HepG2 (cell line): Measurements from ENCODE around the gene LITAFD. TPM values are rescaled to one million over a fixed set of nuclear protein-coding genes. Genes with fewer than 3 reads are reported as not detected.
A peak's percentile ranks its signal among the peaks of the same experiment; 100 is the strongest.

Source experiments
- ATAC-seq: fragments of 200-7000 bp; cut with Tn5 transposase; 3 replicates; pipeline ENCODE4 v1.9.1; 2020; ENCODE audit warnings: mild to moderate bottlenecking, moderate library complexity
- BruUV-seq: library from RNA; stranded (reverse); fragments of 400-500 nt; replicated peaks from 2 replicates; lab custom pipeline; 2021; lab: Mats Ljungman, UMichigan
- CTCF ChIA-PET: fragments of 300-600 bp; formaldehyde crosslinking; extraction: SDS; loops from one replicate; lab custom pipeline; 2021; ENCODE audit warnings: low total read pairs, inconsistent platforms, low intra/inter-chr PET ratio; lab: Yijun Ruan, JAX
- POLR2A ChIA-PET: fragments of 350-600 bp; sonication (Branson Sonifier 250); formaldehyde crosslinking; loops from one replicate; lab custom pipeline; 2020; ENCODE audit warnings: antibody characterized with exemption, inconsistent platforms; lab: Yijun Ruan, JAX
- DNase-seq: peaks from one replicate; pipeline ENCODE4 v3.0.0-alpha.2; 2015; ENCODE audit warnings: low spot score
- FAIRE-seq: peaks from 3 replicates; lab custom pipeline; 2011; peaks lifted over from hg19 to GRCh38; lab: Jason Lieb, UNC
- H2AFZ ChIP-seq: one replicate; pipeline ENCODE4 v1.6.1; 2011; ENCODE audit warnings: low read length, inconsistent platforms
- H3K27ac ChIP-seq: fragments of 300-600 bp; 3 replicates; pipeline ENCODE4 v1.8.0; 2011; ENCODE audit warnings: mixed run types, mild to moderate bottlenecking, mixed read lengths, low read length, inconsistent platforms; ENCODE audit not compliant: insufficient read depth; ENCODE audit errors: extremely low read length
- H3K27me3 ChIP-seq, 2 experiments: fragments of 200-600 bp in 1 of 2; 2 replicates in 1 of 2; 3 replicates in 1 of 2; pipeline versions ENCODE4 v1.6.0 to v1.8.0; 2011; ENCODE audit warnings: low read length in 2 of 2, mild to moderate bottlenecking in 2 of 2, moderate library complexity in 2 of 2, inconsistent platforms in 1 of 2; ENCODE audit not compliant: insufficient read depth in 2 of 2, control insufficient read depth in 1 of 2
- H3K36me3 ChIP-seq, 2 experiments: fragments of 200-600 bp in 1 of 2; replicated peaks in 1 of 2; 2 replicates in 1 of 2; 3 replicates in 1 of 2; pipeline versions ENCODE4 v1.5.1 to v1.8.0; 2011; ENCODE audit warnings: low read length in 2 of 2, inconsistent platforms in 1 of 2; ENCODE audit not compliant: insufficient read depth in 2 of 2, control insufficient read depth in 1 of 2
- H3K4me1 ChIP-seq: 2 replicates; pipeline ENCODE4 v1.5.1; 2012; ENCODE audit warnings: low read length, inconsistent platforms; ENCODE audit not compliant: insufficient read depth
- H3K4me2 ChIP-seq: 2 replicates; pipeline ENCODE4 v1.6.0; 2011; ENCODE audit warnings: low read depth, low read length, inconsistent platforms
- H3K4me3 ChIP-seq, 3 experiments: fragments of 200-600 bp in 1 of 3; sonication (generic), shearing (Covaris generic) in 1 of 3; replicated peaks in 1 of 3; 2 replicates each; pipeline ENCODE4 v1.5.1; 2011 to 2016; ENCODE audit warnings: low read length in 3 of 3, inconsistent platforms in 2 of 3, low read depth in 2 of 3, mild to moderate bottlenecking in 2 of 3, control low read depth in 1 of 3, mixed read lengths in 1 of 3; ENCODE audit not compliant: insufficient read depth in 1 of 3
- H3K79me2 ChIP-seq: one replicate; pipeline ENCODE4 v1.6.1; 2011; ENCODE audit warnings: low read length, inconsistent platforms; ENCODE audit not compliant: insufficient read depth
- H3K9ac ChIP-seq: 2 replicates; pipeline ENCODE4 v1.6.0; 2011; ENCODE audit warnings: mild to moderate bottlenecking, low read depth, low read length, inconsistent platforms; ENCODE audit not compliant: insufficient read depth
- H3K9me3 ChIP-seq: 2 replicates; pipeline ENCODE4 v1.5.1; 2012; ENCODE audit warnings: mild to moderate bottlenecking, low read length
- H4K20me1 ChIP-seq: 2 replicates; pipeline ENCODE4 v1.6.0; 2011; ENCODE audit warnings: inconsistent platforms, mild to moderate bottlenecking, low read length, moderate library complexity; ENCODE audit not compliant: insufficient read depth
- BRCA1 ChIP-seq: sonication (generic); formaldehyde crosslinking; IDR thresholded peaks from 2 replicates; pipeline ENCODE4 v1.4.0; 2020; ENCODE audit warnings: missing genetic modification reagents
- BRF2 ChIP-seq: sonication (generic); formaldehyde crosslinking; IDR thresholded peaks from 2 replicates; pipeline ENCODE4 v1.8.1; 2022; ENCODE audit warnings: mild to moderate bottlenecking, missing genetic modification reagents
- CHD2 ChIP-seq: IDR thresholded peaks from 2 replicates; pipeline ENCODE4 v1.6.1; 2011; ENCODE audit warnings: low read depth, low read length, improper control_type of control experiment
- CHD4 ChIP-seq: fragments of 200-600 bp; sonication (generic); IDR thresholded peaks from 2 replicates; pipeline ENCODE4 v1.7.0; 2017; ENCODE audit warnings: mild to moderate bottlenecking, low read length, borderline replicate concordance
- FIP1L1 ChIP-seq: fragments of 200-400 bp; formaldehyde crosslinking; IDR thresholded peaks from 2 replicates; pipeline ENCODE4 v1.6.1; 2018; ENCODE audit warnings: low read depth, mild to moderate bottlenecking, low read length, moderate library complexity, borderline replicate concordance; ENCODE audit not compliant: insufficient read depth
- GPN1 ChIP-seq: sonication (generic); formaldehyde crosslinking; IDR thresholded peaks from 2 replicates; pipeline ENCODE4 v1.5.1; 2020; ENCODE audit warnings: missing genetic modification reagents, borderline replicate concordance
- HNRNPL ChIP-seq: fragments of 200-400 bp; formaldehyde crosslinking; IDR thresholded peaks from 2 replicates; pipeline ENCODE4 v1.6.1; 2017; ENCODE audit warnings: mild to moderate bottlenecking, low read depth, low read length
- MXD1 ChIP-seq: sonication (generic); formaldehyde crosslinking; IDR thresholded peaks from 2 replicates; pipeline ENCODE4 v1.4.0; 2020; ENCODE audit warnings: mild to moderate bottlenecking, missing genetic modification reagents
- PAF1 ChIP-seq: IDR thresholded peaks from 2 replicates; pipeline ENCODE4 v1.6.1; 2016; ENCODE audit warnings: missing genetic modification reagents, missing compliant biosample characterization
- PHF20 ChIP-seq: sonication (generic); formaldehyde crosslinking; IDR thresholded peaks from 2 replicates; pipeline ENCODE4 v1.5.0; 2020; ENCODE audit warnings: mild to moderate bottlenecking, missing genetic modification reagents
- PLSCR1 ChIP-seq: sonication (generic); formaldehyde crosslinking; IDR thresholded peaks from 2 replicates; pipeline ENCODE4 v1.5.0; 2020; ENCODE audit warnings: missing genetic modification reagents, mild to moderate bottlenecking, borderline replicate concordance
- SALL1 ChIP-seq: sonication (generic); formaldehyde crosslinking; IDR thresholded peaks from 2 replicates; pipeline ENCODE4 v1.8.0; 2022; ENCODE audit warnings: mild to moderate bottlenecking, missing genetic modification reagents
- TFDP1 ChIP-seq: IDR thresholded peaks from 2 replicates; pipeline ENCODE4 v1.6.1; 2016; ENCODE audit warnings: missing compliant biosample characterization, missing genetic modification reagents, borderline replicate concordance
- ZNF20 ChIP-seq: sonication (generic); formaldehyde crosslinking; IDR thresholded peaks from 2 replicates; pipeline ENCODE4 v1.4.0; 2020; ENCODE audit warnings: mild to moderate bottlenecking, moderate library complexity, missing genetic modification reagents
- ZNF335 ChIP-seq: sonication (generic); formaldehyde crosslinking; IDR thresholded peaks from 2 replicates; pipeline ENCODE4 v1.4.0; 2020; ENCODE audit warnings: missing genetic modification reagents
- ZNF33A ChIP-seq: sonication (generic); formaldehyde crosslinking; IDR thresholded peaks from 2 replicates; pipeline ENCODE4 v1.5.1; 2020; ENCODE audit warnings: missing genetic modification reagents, mild to moderate bottlenecking, moderate library complexity, borderline replicate concordance
- ZNF501 ChIP-seq: sonication (generic); formaldehyde crosslinking; IDR thresholded peaks from 2 replicates; pipeline ENCODE4 v1.5.1; 2020; ENCODE audit warnings: mild to moderate bottlenecking, moderate library complexity, missing genetic modification reagents
- ZNF543 ChIP-seq: sonication (generic); formaldehyde crosslinking; IDR thresholded peaks from 2 replicates; pipeline ENCODE4 v1.4.0; 2020; ENCODE audit warnings: mild to moderate bottlenecking, missing genetic modification reagents
- ZNF558 ChIP-seq: sonication (generic); formaldehyde crosslinking; IDR thresholded peaks from 2 replicates; pipeline ENCODE4 v1.9.0; 2022; ENCODE audit warnings: mild to moderate bottlenecking, missing genetic modification reagents, borderline replicate concordance
- WGBS: methylation state at CpG from one replicate; pipeline ENCODE4 v1.1.6; 2017; ENCODE audit warnings: low lambda C conversion rate; 5-methylcytosine and 5-hydroxymethylcytosine counted together
- in situ Hi-C: cut with HindIII; loops from 2 replicates; pipeline ENCODE4 v1.10.0; 2017; ENCODE audit warnings: low pct_unique_long_range_greater_than_20kb; ENCODE audit not compliant: extremely low pct_ligation_motif_present
- intact Hi-C: fragments of 100-400 bp; cut with micrococcal nuclease; formaldehyde crosslinking; loops from one replicate; pipeline ENCODE4 v1.10.0; 2022; ENCODE audit not compliant: unreplicated experiment
- polyA plus RNA-seq, 8 experiments: library from polyadenylated mRNA; depleted of rRNA in 3 of 8; stranded (reverse) in 7 of 8; unstranded in 1 of 8; fragments of >200 nt; fragmentation: Illumina TruSeq in 4 of 8; extraction: Trizol in 4 of 8; gene quantifications; 2 replicates each; pipeline versions ENCODE4 v1.2.1 to v1.2.3, GENCODE V29; 2011 to 2016; ENCODE audit warnings: low read depth in 4 of 8, missing spikeins in 1 of 8, mixed read lengths in 1 of 8; ENCODE audit not compliant: insufficient read depth in 1 of 8
- total RNA-seq, 5 experiments: library from RNA; depleted of rRNA; stranded (reverse); fragments of >200 nt; fragmentation: Illumina TruSeq; extraction: Trizol; gene quantifications; 2 replicates each; pipeline ENCODE4 v1.2.3, GENCODE V29; 2016; ENCODE audit warnings: low read depth in 1 of 5

LITAFD gene
- total and polyA plus RNA-seq, 2 of the 13 experiments (the other 11 are each of a cell fraction or from before 2014, with no cell fraction given) = not detected

GRCh38 chr16:8889893-8890548, 7.9 kb downstream of the LITAFD start:
- no peak for ATAC-seq
- Histone ChIP-seq H3K4me3 (no peak overlapping the region), H3K27me3 (no peaks in the 10 kb centered on the region), H3K9ac (no peak overlapping the region), H2AFZ (no peak overlapping the region), H3K27ac (no peak overlapping the region), H3K4me2 (no peak overlapping the region), H3K4me1 (peaks cover 18% of the 10 kb centered on the region), H3K36me3 (peaks cover 43 to 45% of the 10 kb centered on the region in 2 experiments), H3K79me2 (no peaks in the 10 kb centered on the region), H4K20me1 (no peaks in the 10 kb centered on the region), H3K9me3 (no peaks in the 10 kb centered on the region)
- intact Hi-C loops (no loop called here), in situ Hi-C loops (loop anchor here (25.0 kb wide), 1 partner anchor 228 kb away; the partner anchor contains the start of gene ABAT)
- BruUV-seq = no TSS peak
- CTCF ChIA-PET = no interaction called here
- FAIRE-seq = no peak
- POLR2A ChIA-PET = interaction anchor here (1.7 to 14.5 kb wide), 2 partner anchors 22 to 119 kb away, joined by 4 to 235 read pairs; partner anchors contain the start of gene CARHSP1
- WGBS = 93% methylated on average over 14 of the region's 14 CpGs
- no peak for DNase-seq
- TF ChIP-seq ZNF20 = no peak
- no peak for TF ChIP-seq MXD1 (CRISPR knock-in tag)
- TF ChIP-seq TFDP1 (CRISPR knock-in tag) = no peak
- 0 out of 2 replicates have a peak, but pooled peaks have one; percentile 13 for TF ChIP-seq ZNF543 (CRISPR knock-in tag)
- no peak for TF ChIP-seq ZNF335 (CRISPR knock-in tag)
- TF ChIP-seq PHF20 (CRISPR knock-in tag) = 0 out of 2 replicates have a peak, but pooled peaks have one; percentile 10
- no peak for TF ChIP-seq FIP1L1
- TF ChIP-seq PAF1 (CRISPR knock-in tag) = peak; percentile 60; the same call in 1 of the 2 replicates
- TF ChIP-seq HNRNPL = no peak
- TF ChIP-seq BRF2 (CRISPR knock-in tag) = no peak
- no peak for TF ChIP-seq ZNF33A
- no peak for TF ChIP-seq BRCA1 (CRISPR knock-in tag)
- TF ChIP-seq ZNF501 = peak; percentile 30; the same call in 1 of the 2 replicates
- TF ChIP-seq PLSCR1 (CRISPR knock-in tag) = no peak
- no peak for TF ChIP-seq CHD4
- no peak for TF ChIP-seq ZNF558 (CRISPR knock-in tag)
- peak; percentile 7; the same call in 1 of the 2 replicates for TF ChIP-seq CHD2
- no peak for TF ChIP-seq GPN1 (CRISPR knock-in tag)
- TF ChIP-seq SALL1 = 0 out of 2 replicates have a peak, but pooled peaks have one; percentile 25
